HepG2 (cell line): Measurements from ENCODE around the gene RASL12. TPM values are rescaled to one million over a fixed set of nuclear protein-coding genes. Genes with fewer than 3 reads are reported as not detected.

ENCODE experiments used
- ATAC-seq: fragments of 200-7000 bp; cut with Tn5 transposase; 3 replicates; pipeline ENCODE4 v1.9.1; 2020; ENCODE audit warnings: mild to moderate bottlenecking, moderate library complexity
- BruUV-seq: library from RNA; stranded (reverse); fragments of 400-500 nt; replicated peaks from 2 replicates; lab custom pipeline; 2021; lab: Mats Ljungman, UMichigan
- CTCF ChIA-PET: fragments of 300-600 bp; formaldehyde crosslinking; extraction: SDS; loops from one replicate; lab custom pipeline; 2021; ENCODE audit warnings: low total read pairs, inconsistent platforms, low intra/inter-chr PET ratio; lab: Yijun Ruan, JAX
- POLR2A ChIA-PET: fragments of 350-600 bp; sonication (Branson Sonifier 250); formaldehyde crosslinking; loops from one replicate; lab custom pipeline; 2020; ENCODE audit warnings: antibody characterized with exemption, inconsistent platforms; lab: Yijun Ruan, JAX
- DNase-seq: peaks from one replicate; pipeline ENCODE4 v3.0.0-alpha.2; 2015; ENCODE audit warnings: low spot score
- FAIRE-seq: peaks from 3 replicates; lab custom pipeline; 2011; peaks lifted over from hg19 to GRCh38; lab: Jason Lieb, UNC
- H2AFZ ChIP-seq: one replicate; pipeline ENCODE4 v1.6.1; 2011; ENCODE audit warnings: low read length, inconsistent platforms
- H3K27ac ChIP-seq: fragments of 300-600 bp; 3 replicates; pipeline ENCODE4 v1.8.0; 2011; ENCODE audit warnings: mixed run types, mild to moderate bottlenecking, mixed read lengths, low read length, inconsistent platforms; ENCODE audit not compliant: insufficient read depth; ENCODE audit errors: extremely low read length
- H3K27me3 ChIP-seq, 2 experiments: fragments of 200-600 bp in 1 of 2; 2 replicates in 1 of 2; 3 replicates in 1 of 2; pipeline versions ENCODE4 v1.6.0 to v1.8.0; 2011; ENCODE audit warnings: low read length in 2 of 2, mild to moderate bottlenecking in 2 of 2, moderate library complexity in 2 of 2, inconsistent platforms in 1 of 2; ENCODE audit not compliant: insufficient read depth in 2 of 2, control insufficient read depth in 1 of 2
- H3K36me3 ChIP-seq, 2 experiments: fragments of 200-600 bp in 1 of 2; replicated peaks in 1 of 2; 2 replicates in 1 of 2; 3 replicates in 1 of 2; pipeline versions ENCODE4 v1.5.1 to v1.8.0; 2011; ENCODE audit warnings: low read length in 2 of 2, inconsistent platforms in 1 of 2; ENCODE audit not compliant: insufficient read depth in 2 of 2, control insufficient read depth in 1 of 2
- H3K4me1 ChIP-seq: 2 replicates; pipeline ENCODE4 v1.5.1; 2012; ENCODE audit warnings: low read length, inconsistent platforms; ENCODE audit not compliant: insufficient read depth
- H3K4me2 ChIP-seq: 2 replicates; pipeline ENCODE4 v1.6.0; 2011; ENCODE audit warnings: low read depth, low read length, inconsistent platforms
- H3K4me3 ChIP-seq, 3 experiments: fragments of 200-600 bp in 1 of 3; sonication (generic), shearing (Covaris generic) in 1 of 3; replicated peaks in 1 of 3; 2 replicates each; pipeline ENCODE4 v1.5.1; 2011 to 2016; ENCODE audit warnings: low read length in 3 of 3, inconsistent platforms in 2 of 3, low read depth in 2 of 3, mild to moderate bottlenecking in 2 of 3, control low read depth in 1 of 3, mixed read lengths in 1 of 3; ENCODE audit not compliant: insufficient read depth in 1 of 3
- H3K79me2 ChIP-seq: one replicate; pipeline ENCODE4 v1.6.1; 2011; ENCODE audit warnings: low read length, inconsistent platforms; ENCODE audit not compliant: insufficient read depth
- H3K9ac ChIP-seq: 2 replicates; pipeline ENCODE4 v1.6.0; 2011; ENCODE audit warnings: mild to moderate bottlenecking, low read depth, low read length, inconsistent platforms; ENCODE audit not compliant: insufficient read depth
- H3K9me3 ChIP-seq: 2 replicates; pipeline ENCODE4 v1.5.1; 2012; ENCODE audit warnings: mild to moderate bottlenecking, low read length
- H4K20me1 ChIP-seq: 2 replicates; pipeline ENCODE4 v1.6.0; 2011; ENCODE audit warnings: inconsistent platforms, mild to moderate bottlenecking, low read length, moderate library complexity; ENCODE audit not compliant: insufficient read depth
- ATF7-NPFF ChIP-seq: sonication (generic); formaldehyde crosslinking; IDR thresholded peaks from 2 replicates; pipeline ENCODE4 v1.8.1; 2023; ENCODE audit warnings: mild to moderate bottlenecking, low read depth, missing genetic modification reagents, moderate library complexity
- BCL6 ChIP-seq: IDR thresholded peaks from 2 replicates; pipeline ENCODE4 v1.6.1; 2016; ENCODE audit warnings: missing genetic modification reagents, missing compliant biosample characterization
- GLI4 ChIP-seq: sonication (generic); formaldehyde crosslinking; IDR thresholded peaks from 2 replicates; pipeline ENCODE4 v1.5.1; 2020; ENCODE audit warnings: missing genetic modification reagents, mild to moderate bottlenecking, moderate library complexity, borderline replicate concordance
- HIVEP1 ChIP-seq: sonication (generic); formaldehyde crosslinking; IDR thresholded peaks from 2 replicates; pipeline ENCODE4 v1.4.0; 2020; ENCODE audit warnings: mild to moderate bottlenecking, missing genetic modification reagents
- KDM4B ChIP-seq: sonication (generic); formaldehyde crosslinking; IDR thresholded peaks from 2 replicates; pipeline ENCODE4 v1.4.0; 2020; ENCODE audit warnings: missing genetic modification reagents
- KMT2B ChIP-seq: IDR thresholded peaks from 2 replicates; pipeline ENCODE4 v1.6.1; 2016; ENCODE audit warnings: missing genetic modification reagents, missing compliant biosample characterization
- SATB2 ChIP-seq: sonication (generic); formaldehyde crosslinking; IDR thresholded peaks from 2 replicates; pipeline ENCODE4 v1.5.0; 2020; ENCODE audit warnings: missing genetic modification reagents
- TBX3 ChIP-seq: fragments of 450-650 bp; IDR thresholded peaks from 2 replicates; pipeline ENCODE4 v1.6.1; 2017; ENCODE audit warnings: antibody characterized with exemption, mild to moderate bottlenecking, inconsistent platforms, borderline replicate concordance
- TEAD2 ChIP-seq: sonication (generic); formaldehyde crosslinking; IDR thresholded peaks from 2 replicates; pipeline ENCODE4 v1.9.0; 2021; ENCODE audit warnings: missing genetic modification reagents
- TOE1 ChIP-seq: sonication (generic); formaldehyde crosslinking; IDR thresholded peaks from 2 replicates; pipeline ENCODE4 v1.4.0; 2020; ENCODE audit warnings: mild to moderate bottlenecking, missing genetic modification reagents
- ZFP62 ChIP-seq: sonication (generic); formaldehyde crosslinking; IDR thresholded peaks from 2 replicates; pipeline ENCODE4 v1.4.0; 2020; ENCODE audit warnings: missing genetic modification reagents
- ZNF567 ChIP-seq: sonication (generic); formaldehyde crosslinking; IDR thresholded peaks from 2 replicates; pipeline ENCODE4 v1.8.1; 2023; ENCODE audit warnings: mild to moderate bottlenecking, missing genetic modification reagents, borderline replicate concordance
- WGBS: methylation state at CpG from one replicate; pipeline ENCODE4 v1.1.6; 2017; ENCODE audit warnings: low lambda C conversion rate; 5-methylcytosine and 5-hydroxymethylcytosine counted together
- in situ Hi-C: cut with HindIII; loops from 2 replicates; pipeline ENCODE4 v1.10.0; 2017; ENCODE audit warnings: low pct_unique_long_range_greater_than_20kb; ENCODE audit not compliant: extremely low pct_ligation_motif_present
- intact Hi-C: fragments of 100-400 bp; cut with micrococcal nuclease; formaldehyde crosslinking; loops from one replicate; pipeline ENCODE4 v1.10.0; 2022; ENCODE audit not compliant: unreplicated experiment
- polyA plus RNA-seq, 8 experiments: library from polyadenylated mRNA; depleted of rRNA in 3 of 8; stranded (reverse) in 7 of 8; unstranded in 1 of 8; fragments of >200 nt; fragmentation: Illumina TruSeq in 4 of 8; extraction: Trizol in 4 of 8; gene quantifications; 2 replicates each; pipeline versions ENCODE4 v1.2.1 to v1.2.3, GENCODE V29; 2011 to 2016; ENCODE audit warnings: low read depth in 4 of 8, missing spikeins in 1 of 8, mixed read lengths in 1 of 8; ENCODE audit not compliant: insufficient read depth in 1 of 8
- total RNA-seq, 5 experiments: library from RNA; depleted of rRNA; stranded (reverse); fragments of >200 nt; fragmentation: Illumina TruSeq; extraction: Trizol; gene quantifications; 2 replicates each; pipeline ENCODE4 v1.2.3, GENCODE V29; 2016; ENCODE audit warnings: low read depth in 1 of 5
- TF ChIP-seq, protein P1 (sequence below): sonication (generic); formaldehyde crosslinking; IDR thresholded peaks from 2 replicates; pipeline ENCODE4 v1.5.0; 2020; ENCODE audit warnings: missing genetic modification reagents, mild to moderate bottlenecking, borderline replicate concordance
- TF ChIP-seq, protein P2 (sequence below): IDR thresholded peaks from 2 replicates; pipeline ENCODE4 v1.6.1; 2016; ENCODE audit warnings: control low read depth
- TF ChIP-seq, protein P3 (sequence below): sonication (generic); formaldehyde crosslinking; IDR thresholded peaks from 2 replicates; pipeline ENCODE4 v1.5.1; 2020; ENCODE audit warnings: mild to moderate bottlenecking, missing genetic modification reagents, moderate library complexity
- TF ChIP-seq, protein P4 (sequence below): IDR thresholded peaks from 2 replicates; pipeline ENCODE4 v1.6.1; 2012; ENCODE audit warnings: low read length, improper control_type of control experiment
- TF ChIP-seq, protein P5 (sequence below): sonication (generic); formaldehyde crosslinking; IDR thresholded peaks from 2 replicates; pipeline ENCODE4 v1.4.0; 2020; ENCODE audit warnings: mild to moderate bottlenecking, low read depth, missing genetic modification reagents

RASL12 gene
- total and polyA plus RNA-seq, 2 of the 13 experiments (the other 11 are each of a cell fraction or from before 2014, with no cell fraction given): 0.16 to 0.55 TPM

DNA sequence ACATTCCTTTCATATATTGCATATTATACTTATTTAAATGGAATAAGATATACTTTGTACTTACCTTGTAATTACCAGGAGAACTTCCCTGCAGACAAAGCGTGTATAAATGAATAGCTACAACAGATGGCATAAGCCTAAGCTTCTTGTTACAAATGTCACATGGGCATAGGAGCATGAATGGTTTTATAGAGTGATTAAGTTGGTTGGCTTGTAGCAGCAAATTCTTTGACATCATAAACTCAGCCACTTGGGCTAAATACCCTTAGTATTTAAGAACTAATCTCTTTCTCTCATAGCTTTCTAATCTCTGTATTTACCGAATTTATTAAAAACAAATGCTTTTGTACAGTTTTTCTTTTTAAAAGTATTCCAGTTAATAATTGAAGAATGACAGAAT is 47.3 kb upstream of the RASL12 start, which contains the start of gene UBAP1L:
UBAP1L (minus strand) TSS at position 115 of the 400 bp plus-strand sequence. CDS start 8,985 bp downstream, outside the sequence.
- peaks cover 21 to 45% of the 10 kb centered on the region in 2 experiments for H3K36me3 ChIP-seq
- no peak for DNase-seq
- H3K4me3 ChIP-seq: no peak within 1 kb of the TSS
- no peak within 1 kb of the TSS for H3K27ac ChIP-seq
- no peaks in the 10 kb centered on the region for H3K79me2 ChIP-seq
- CTCF ChIA-PET: no interaction called here
- no peak for FAIRE-seq
- no peak within 1 kb of the TSS for H3K4me2 ChIP-seq
- H3K27me3 ChIP-seq: no peaks in the 10 kb centered on the region; a peak in 1 of 5 replicates
- no peaks in the 10 kb centered on the region for H3K9me3 ChIP-seq
- no TSS peak for BruUV-seq
- H3K4me1 ChIP-seq: no peaks in the 10 kb centered on the region
- H2AFZ ChIP-seq: no peak within 1 kb of the TSS
- no peak for ATAC-seq
- in situ Hi-C loops: no loop called here
- no peak within 1 kb of the TSS for H3K9ac ChIP-seq
- POLR2A ChIA-PET: no interaction called here
- intact Hi-C loops: no loop called here
- no peaks in the 10 kb centered on the region for H4K20me1 ChIP-seq
- 96% methylated on average over 2 of the region's 2 CpGs for WGBS
- TF ChIP-seq GLI4 (CRISPR knock-in tag): no peak
- TF ChIP-seq ATF7-NPFF (CRISPR knock-in tag): no peak
- TF ChIP-seq, protein P1, sequence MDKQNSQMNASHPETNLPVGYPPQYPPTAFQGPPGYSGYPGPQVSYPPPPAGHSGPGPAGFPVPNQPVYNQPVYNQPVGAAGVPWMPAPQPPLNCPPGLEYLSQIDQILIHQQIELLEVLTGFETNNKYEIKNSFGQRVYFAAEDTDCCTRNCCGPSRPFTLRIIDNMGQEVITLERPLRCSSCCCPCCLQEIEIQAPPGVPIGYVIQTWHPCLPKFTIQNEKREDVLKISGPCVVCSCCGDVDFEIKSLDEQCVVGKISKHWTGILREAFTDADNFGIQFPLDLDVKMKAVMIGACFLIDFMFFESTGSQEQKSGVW (CRISPR knock-in tag): no peak
- TF ChIP-seq, protein P2, sequence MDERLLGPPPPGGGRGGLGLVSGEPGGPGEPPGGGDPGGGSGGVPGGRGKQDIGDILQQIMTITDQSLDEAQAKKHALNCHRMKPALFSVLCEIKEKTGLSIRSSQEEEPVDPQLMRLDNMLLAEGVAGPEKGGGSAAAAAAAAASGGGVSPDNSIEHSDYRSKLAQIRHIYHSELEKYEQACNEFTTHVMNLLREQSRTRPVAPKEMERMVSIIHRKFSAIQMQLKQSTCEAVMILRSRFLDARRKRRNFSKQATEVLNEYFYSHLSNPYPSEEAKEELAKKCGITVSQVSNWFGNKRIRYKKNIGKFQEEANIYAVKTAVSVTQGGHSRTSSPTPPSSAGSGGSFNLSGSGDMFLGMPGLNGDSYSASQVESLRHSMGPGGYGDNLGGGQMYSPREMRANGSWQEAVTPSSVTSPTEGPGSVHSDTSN (CRISPR knock-in tag): no peak
- TF ChIP-seq, protein P3, sequence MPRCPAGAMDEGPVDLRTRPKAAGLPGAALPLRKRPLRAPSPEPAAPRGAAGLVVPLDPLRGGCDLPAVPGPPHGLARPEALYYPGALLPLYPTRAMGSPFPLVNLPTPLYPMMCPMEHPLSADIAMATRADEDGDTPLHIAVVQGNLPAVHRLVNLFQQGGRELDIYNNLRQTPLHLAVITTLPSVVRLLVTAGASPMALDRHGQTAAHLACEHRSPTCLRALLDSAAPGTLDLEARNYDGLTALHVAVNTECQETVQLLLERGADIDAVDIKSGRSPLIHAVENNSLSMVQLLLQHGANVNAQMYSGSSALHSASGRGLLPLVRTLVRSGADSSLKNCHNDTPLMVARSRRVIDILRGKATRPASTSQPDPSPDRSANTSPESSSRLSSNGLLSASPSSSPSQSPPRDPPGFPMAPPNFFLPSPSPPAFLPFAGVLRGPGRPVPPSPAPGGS (CRISPR knock-in tag): no peak
- TF ChIP-seq BCL6 (CRISPR knock-in tag): no peak
- no peak for TF ChIP-seq SATB2 (CRISPR knock-in tag)
- TF ChIP-seq TEAD2 (CRISPR knock-in tag): no peak
- TF ChIP-seq TOE1 (CRISPR knock-in tag): no peak
- TF ChIP-seq, protein P4, sequence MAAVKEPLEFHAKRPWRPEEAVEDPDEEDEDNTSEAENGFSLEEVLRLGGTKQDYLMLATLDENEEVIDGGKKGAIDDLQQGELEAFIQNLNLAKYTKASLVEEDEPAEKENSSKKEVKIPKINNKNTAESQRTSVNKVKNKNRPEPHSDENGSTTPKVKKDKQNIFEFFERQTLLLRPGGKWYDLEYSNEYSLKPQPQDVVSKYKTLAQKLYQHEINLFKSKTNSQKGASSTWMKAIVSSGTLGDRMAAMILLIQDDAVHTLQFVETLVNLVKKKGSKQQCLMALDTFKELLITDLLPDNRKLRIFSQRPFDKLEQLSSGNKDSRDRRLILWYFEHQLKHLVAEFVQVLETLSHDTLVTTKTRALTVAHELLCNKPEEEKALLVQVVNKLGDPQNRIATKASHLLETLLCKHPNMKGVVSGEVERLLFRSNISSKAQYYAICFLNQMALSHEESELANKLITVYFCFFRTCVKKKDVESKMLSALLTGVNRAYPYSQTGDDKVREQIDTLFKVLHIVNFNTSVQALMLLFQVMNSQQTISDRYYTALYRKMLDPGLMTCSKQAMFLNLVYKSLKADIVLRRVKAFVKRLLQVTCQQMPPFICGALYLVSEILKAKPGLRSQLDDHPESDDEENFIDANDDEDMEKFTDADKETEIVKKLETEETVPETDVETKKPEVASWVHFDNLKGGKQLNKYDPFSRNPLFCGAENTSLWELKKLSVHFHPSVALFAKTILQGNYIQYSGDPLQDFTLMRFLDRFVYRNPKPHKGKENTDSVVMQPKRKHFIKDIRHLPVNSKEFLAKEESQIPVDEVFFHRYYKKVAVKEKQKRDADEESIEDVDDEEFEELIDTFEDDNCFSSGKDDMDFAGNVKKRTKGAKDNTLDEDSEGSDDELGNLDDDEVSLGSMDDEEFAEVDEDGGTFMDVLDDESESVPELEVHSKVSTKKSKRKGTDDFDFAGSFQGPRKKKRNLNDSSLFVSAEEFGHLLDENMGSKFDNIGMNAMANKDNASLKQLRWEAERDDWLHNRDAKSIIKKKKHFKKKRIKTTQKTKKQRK: no peak
- no peak for TF ChIP-seq ZFP62
- no peak for TF ChIP-seq KDM4B (CRISPR knock-in tag)
- TF ChIP-seq HIVEP1: no peak
- TF ChIP-seq, protein P5, sequence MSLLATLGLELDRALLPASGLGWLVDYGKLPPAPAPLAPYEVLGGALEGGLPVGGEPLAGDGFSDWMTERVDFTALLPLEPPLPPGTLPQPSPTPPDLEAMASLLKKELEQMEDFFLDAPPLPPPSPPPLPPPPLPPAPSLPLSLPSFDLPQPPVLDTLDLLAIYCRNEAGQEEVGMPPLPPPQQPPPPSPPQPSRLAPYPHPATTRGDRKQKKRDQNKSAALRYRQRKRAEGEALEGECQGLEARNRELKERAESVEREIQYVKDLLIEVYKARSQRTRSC (CRISPR knock-in tag): no peak
- TF ChIP-seq KMT2B: no peak
- TF ChIP-seq ZNF567 (CRISPR knock-in tag): no peak
- TF ChIP-seq TBX3: no peak
